CD4-positive, alpha-beta T cell (primary cell): Measurements from ENCODE around the gene MTSS2. TPM values are rescaled to one million over a fixed set of nuclear protein-coding genes. Genes with fewer than 3 reads are reported as not detected.

ENCODE experiments used
- ATAC-seq: fragments of 200-7000 bp; cut with Tn5 transposase; one replicate; pipeline ENCODE4 v1.10.0; 2022; ENCODE audit warnings: mild to moderate bottlenecking; ENCODE audit not compliant: poor library complexity
- CTCF ChIA-PET: fragments of 350-600 bp; sonication (Branson Sonifier 250); formaldehyde crosslinking; loops from one replicate; lab custom pipeline; 2021; ENCODE audit warnings: antibody characterized with exemption, inconsistent platforms; lab: Charles Lee
- POLR2A ChIA-PET: fragments of 350-600 bp; sonication (Branson Sonifier 250); formaldehyde crosslinking; loops from one replicate; lab custom pipeline; 2021; ENCODE audit warnings: antibody characterized with exemption, inconsistent platforms; lab: Charles Lee
- DNase-seq, 14 experiments: peaks; one replicate each; pipeline ENCODE4 v3.0.0-alpha.2; 2013 to 2020; ENCODE audit warnings: mixed read lengths in 2 of 14
- H3K27ac ChIP-seq, 2 donors: one replicate each; pipeline versions ENCODE4 v1.5.1 to v1.7.0; 2013; ENCODE audit warnings: low read length in 2 of 2, low read depth in 1 of 2, mild to moderate bottlenecking in 1 of 2
- H3K27me3 ChIP-seq, 2 experiments: 1 replicate in 1 of 2; 2 replicates in 1 of 2; pipeline versions ENCODE4 v1.6.1 to v1.7.0; 2013; ENCODE audit warnings: low read length in 2 of 2, control low read depth in 1 of 2, mild to moderate bottlenecking in 1 of 2, moderate library complexity in 1 of 2; ENCODE audit not compliant: insufficient read depth in 2 of 2, control insufficient read depth in 1 of 2
- H3K36me3 ChIP-seq: one replicate; pipeline ENCODE4 v1.6.1; 2013; ENCODE audit warnings: low read length, control low read depth; ENCODE audit not compliant: insufficient read depth
- H3K4me1 ChIP-seq: one replicate; pipeline ENCODE4 v1.6.1; 2013; ENCODE audit warnings: low read length, control low read depth; ENCODE audit not compliant: insufficient read depth
- H3K4me3 ChIP-seq: one replicate; pipeline ENCODE4 v1.5.1; 2013; ENCODE audit warnings: mild to moderate bottlenecking, low read length, moderate library complexity
- H3K9me3 ChIP-seq, 2 experiments: 1 replicate in 1 of 2; 2 replicates in 1 of 2; pipeline versions ENCODE4 v1.6.1 to v1.7.0; 2013; ENCODE audit warnings: low read length in 2 of 2, mild to moderate bottlenecking in 2 of 2, control low read depth in 1 of 2, moderate library complexity in 1 of 2; ENCODE audit not compliant: control insufficient read depth in 1 of 2, insufficient read depth in 1 of 2
- H3K27ac Mint-ChIP-seq: one replicate; pipeline ENCODE4 v1.8.0; 2020; ENCODE audit warnings: mixed read lengths
- H3K27me3 Mint-ChIP-seq: one replicate; pipeline ENCODE4 v1.8.0; 2021; ENCODE audit warnings: mixed read lengths
- H3K36me3 Mint-ChIP-seq: one replicate; pipeline ENCODE4 v1.8.0; 2021; ENCODE audit warnings: low read depth, mixed read lengths
- H3K4me1 Mint-ChIP-seq: one replicate; pipeline ENCODE4 v1.8.0; 2021; ENCODE audit warnings: low read depth, mixed read lengths
- H3K4me3 Mint-ChIP-seq: one replicate; pipeline ENCODE4 v1.8.0; 2020; ENCODE audit warnings: mild to moderate bottlenecking, mixed read lengths
- H3K9me3 Mint-ChIP-seq: one replicate; pipeline ENCODE4 v1.8.0; 2020; ENCODE audit warnings: mixed read lengths
- CTCF ChIP-seq: fragments of 200-600 bp; IDR thresholded peaks from one replicate; pipeline ENCODE4 v1.8.0; 2022; ENCODE audit warnings: antibody characterized with exemption, mild to moderate bottlenecking
- intact Hi-C, 2 experiments: fragments of 100-400 bp; cut with DNase I in 1 of 2; cut with micrococcal nuclease in 1 of 2; formaldehyde crosslinking; loops; one replicate each; pipeline versions ENCODE4 v1.15.1 to v1.9.0; 2023 to 2025; cut with DNase I, micrococcal nuclease
- total RNA-seq, 174 experiments: library from RNA in 2 of 174; stranded (reverse) in 2 of 174; gene quantifications; one replicate each; pipeline ENCODE4 v1.2.3 and lab custom pipeline; 2021 to 2026

The MTSS2 gene
- total RNA-seq, 2 experiments from 2014 or later = 15.4 to 16.4 TPM

GRCh38 chr16:70659953-70660671 lies 25.7 kb downstream of the MTSS2 start:
- no peaks in the 10 kb centered on the region for H3K9me3 ChIP-seq
- TF ChIP-seq CTCF = no peak
- POLR2A ChIA-PET = no interaction called here
- Mint-ChIP-seq H3K27ac (no peak overlapping the region), H3K9me3 (no peaks in the 10 kb centered on the region), H3K4me1 (no peaks in the 10 kb centered on the region), H3K4me3 (no peak overlapping the region), H3K27me3 (no peaks in the 10 kb centered on the region), H3K36me3 (no peaks in the 10 kb centered on the region)
- intact Hi-C loops = loop anchor here (10.0 kb wide), 2 partner anchors 495 to 1265 kb away; no protein-coding TSS in a partner anchor
- CTCF ChIA-PET = no interaction called here
- no peaks in the 10 kb centered on the region for H3K36me3 ChIP-seq
- H3K4me3 ChIP-seq = no peak overlapping the region
- H3K27ac ChIP-seq = no peak overlapping the region
- DNase-seq = no peak
- no peaks in the 10 kb centered on the region for H3K27me3 ChIP-seq
- ATAC-seq = no peak
- H3K4me1 ChIP-seq = no peaks in the 10 kb centered on the region

- Mint-ChIP-seq H3K9me3 (no peaks in the 10 kb centered on the region), H3K27me3 (no peaks in the 10 kb centered on the region), H3K27ac (no peak overlapping the region), H3K36me3 (no peaks in the 10 kb centered on the region), H3K4me1 (no peaks in the 10 kb centered on the region), H3K4me3 (no peak overlapping the region)
- intact Hi-C loops = loop anchor here (10.0 kb wide), 2 partner anchors 495 to 1265 kb away; no protein-coding TSS in a partner anchor
- TF ChIP-seq CTCF = no peak
- no peaks in the 10 kb centered on the region for H3K4me1 ChIP-seq
- ATAC-seq (no peak), DNase-seq (no peak)
- CTCF ChIA-PET = no interaction called here
- no peaks in the 10 kb centered on the region for H3K27me3 ChIP-seq
- no peaks in the 10 kb centered on the region for H3K9me3 ChIP-seq
- POLR2A ChIA-PET = no interaction called here
- no peak overlapping the region for H3K27ac ChIP-seq
- H3K4me3 ChIP-seq = no peak overlapping the region
- no peaks in the 10 kb centered on the region for H3K36me3 ChIP-seq
These were observed 26.3 kb downstream of the MTSS2 start for GRCh38 chr16:70659546-70659945.

GRCh38 chr16:70658921-70659320 lies 26.9 kb downstream of the MTSS2 start:
- Histone ChIP-seq H3K9me3 (no peaks in the 10 kb centered on the region), H3K4me1 (peaks cover 3% of the 10 kb centered on the region), H3K4me3 (no peak overlapping the region), H3K27me3 (no peaks in the 10 kb centered on the region), H3K36me3 (no peaks in the 10 kb centered on the region), H3K27ac (no peak overlapping the region)
- Mint-ChIP-seq H3K27me3 (no peaks in the 10 kb centered on the region), H3K9me3 (no peaks in the 10 kb centered on the region), H3K4me1 (peaks cover under 1% of the 10 kb centered on the region), H3K27ac (no peak overlapping the region), H3K36me3 (no peaks in the 10 kb centered on the region), H3K4me3 (no peak overlapping the region)
- no peak for TF ChIP-seq CTCF
- intact Hi-C loops = loop anchor here (10.0 kb wide), 2 partner anchors 494 to 1264 kb away; no protein-coding TSS in a partner anchor
- ChIA-PET POLR2A (no interaction called here), CTCF (no interaction called here)
- ATAC-seq (no peak), DNase-seq (no peak)
